ENCODE data around the gene UPK1A. TPM values are rescaled to one million over a fixed set of nuclear protein-coding genes. Genes with fewer than 3 reads are reported as not detected.

The UPK1A gene
- total RNA-seq, 2 donors from 2014 or later = 0.37 to 0.46 TPM

DNA sequence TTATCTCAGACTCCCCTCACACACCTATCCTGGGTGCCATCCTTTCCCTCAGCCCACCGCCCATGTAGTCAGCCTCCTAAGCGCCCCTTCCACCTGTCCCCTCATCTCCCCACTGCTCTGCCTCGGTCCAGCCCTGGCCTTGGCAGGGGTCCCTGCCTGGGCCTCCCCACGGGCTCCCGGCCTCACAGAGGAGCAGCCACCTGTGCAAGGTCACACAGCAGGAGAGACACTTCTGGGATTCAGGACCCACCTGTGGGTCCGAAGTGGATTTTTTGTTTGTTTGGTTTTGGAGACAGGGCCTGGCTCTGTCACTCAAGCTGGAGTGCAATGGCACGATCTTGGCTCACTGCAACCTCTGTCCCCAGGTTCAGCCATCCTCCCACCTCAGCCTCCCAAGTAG lies 713 bp upstream of the UPK1A start:
- TF ChIP-seq, protein P1, sequence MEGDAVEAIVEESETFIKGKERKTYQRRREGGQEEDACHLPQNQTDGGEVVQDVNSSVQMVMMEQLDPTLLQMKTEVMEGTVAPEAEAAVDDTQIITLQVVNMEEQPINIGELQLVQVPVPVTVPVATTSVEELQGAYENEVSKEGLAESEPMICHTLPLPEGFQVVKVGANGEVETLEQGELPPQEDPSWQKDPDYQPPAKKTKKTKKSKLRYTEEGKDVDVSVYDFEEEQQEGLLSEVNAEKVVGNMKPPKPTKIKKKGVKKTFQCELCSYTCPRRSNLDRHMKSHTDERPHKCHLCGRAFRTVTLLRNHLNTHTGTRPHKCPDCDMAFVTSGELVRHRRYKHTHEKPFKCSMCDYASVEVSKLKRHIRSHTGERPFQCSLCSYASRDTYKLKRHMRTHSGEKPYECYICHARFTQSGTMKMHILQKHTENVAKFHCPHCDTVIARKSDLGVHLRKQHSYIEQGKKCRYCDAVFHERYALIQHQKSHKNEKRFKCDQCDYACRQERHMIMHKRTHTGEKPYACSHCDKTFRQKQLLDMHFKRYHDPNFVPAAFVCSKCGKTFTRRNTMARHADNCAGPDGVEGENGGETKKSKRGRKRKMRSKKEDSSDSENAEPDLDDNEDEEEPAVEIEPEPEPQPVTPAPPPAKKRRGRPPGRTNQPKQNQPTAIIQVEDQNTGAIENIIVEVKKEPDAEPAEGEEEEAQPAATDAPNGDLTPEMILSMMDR (conservative IDR thresholded peaks at IDR 0.05) = no peak
- Histone ChIP-seq H3K9me3 (ENCODE audit: control insufficient read depth, low read length) (no peaks in the 10 kb centered on the region), H3K4me3 (ENCODE audit: low read length) (no peak overlapping the region), H3K9ac (ENCODE audit: extremely low read depth, low read length, poor library complexity, severe bottlenecking) (no peak overlapping the region), H3K27ac (ENCODE audit: low read depth, low read length) (no peak overlapping the region), H3K4me1 (ENCODE audit: control insufficient read depth, insufficient read depth, low read length) (no peaks in the 10 kb centered on the region), H3K27me3 (ENCODE audit: control insufficient read depth, insufficient read depth, low read length, poor library complexity, severe bottlenecking) (peaks cover 12% of the 10 kb centered on the region), H3K36me3 (ENCODE audit: control insufficient read depth, insufficient read depth, low read length) (no peaks in the 10 kb centered on the region)
- WGBS, 2 experiments (ENCODE audit: insufficient coverage in 1 of 2, insufficient read length in 1 of 2) = 78 to 87% methylated on average over 4 to 7 of the region's 7 CpGs
- H3K4me1 Mint-ChIP-seq = no peaks in the 10 kb centered on the region
- H3K36me3 Mint-ChIP-seq (ENCODE audit: low read depth) = peaks cover 42% of the 10 kb centered on the region
- H3K27ac Mint-ChIP-seq = no peak overlapping the region
- no peak overlapping the region for H3K4me3 Mint-ChIP-seq
- no peak for DNase-seq
- H3K27me3 Mint-ChIP-seq (ENCODE audit: insufficient read depth) = peaks cover 21% of the 10 kb centered on the region
- no peaks in the 10 kb centered on the region for H3K9me3 Mint-ChIP-seq

DNA sequence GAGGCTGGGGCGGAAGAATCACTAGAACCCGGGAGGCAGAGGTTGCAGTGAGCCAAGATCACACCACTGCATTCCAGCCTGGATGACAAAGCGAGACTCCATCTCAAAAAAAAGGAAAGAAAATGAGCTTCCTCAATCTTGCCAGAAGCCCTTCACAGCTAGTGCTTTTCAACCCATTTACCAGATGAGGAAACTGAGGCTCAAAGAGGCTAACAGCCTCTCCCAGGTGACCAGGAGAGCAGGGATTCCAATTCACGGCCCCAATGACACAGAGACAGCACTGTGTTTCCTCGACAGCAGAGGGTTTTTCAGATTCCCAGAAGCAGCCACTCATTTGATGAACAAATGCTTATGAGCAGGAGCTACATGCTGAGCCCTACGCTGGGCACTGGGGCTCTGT lies 3.2 kb downstream of the UPK1A start:
- Mint-ChIP-seq H3K36me3 (ENCODE audit: low read depth) (peaks cover 8% of the 10 kb centered on the region), H3K4me3 (no peak overlapping the region), H3K27me3 (ENCODE audit: insufficient read depth) (peaks cover 43% of the 10 kb centered on the region), H3K4me1 (peaks cover 2% of the 10 kb centered on the region), H3K9me3 (no peaks in the 10 kb centered on the region), H3K27ac (no peak overlapping the region)
- Histone ChIP-seq H3K9ac (ENCODE audit: extremely low read depth, low read length, poor library complexity, severe bottlenecking) (no peak overlapping the region), H3K4me3 (ENCODE audit: low read length) (no peak overlapping the region), H3K4me1 (ENCODE audit: control insufficient read depth, insufficient read depth, low read length) (no peaks in the 10 kb centered on the region), H3K27ac (ENCODE audit: low read depth, low read length) (no peak overlapping the region), H3K36me3 (ENCODE audit: control insufficient read depth, insufficient read depth, low read length) (no peaks in the 10 kb centered on the region), H3K27me3 (ENCODE audit: control insufficient read depth, insufficient read depth, low read length, poor library complexity, severe bottlenecking) (peaks cover 22% of the 10 kb centered on the region), H3K9me3 (ENCODE audit: control insufficient read depth, low read length) (no peaks in the 10 kb centered on the region)
- WGBS, 2 experiments (ENCODE audit: insufficient coverage in 1 of 2, insufficient read length in 1 of 2) = 77 to 83% methylated on average over 2 to 6 of the region's 6 CpGs
- TF ChIP-seq, protein P1 (conservative IDR thresholded peaks at IDR 0.05) = no peak
- DNase-seq = no peak

DNA sequence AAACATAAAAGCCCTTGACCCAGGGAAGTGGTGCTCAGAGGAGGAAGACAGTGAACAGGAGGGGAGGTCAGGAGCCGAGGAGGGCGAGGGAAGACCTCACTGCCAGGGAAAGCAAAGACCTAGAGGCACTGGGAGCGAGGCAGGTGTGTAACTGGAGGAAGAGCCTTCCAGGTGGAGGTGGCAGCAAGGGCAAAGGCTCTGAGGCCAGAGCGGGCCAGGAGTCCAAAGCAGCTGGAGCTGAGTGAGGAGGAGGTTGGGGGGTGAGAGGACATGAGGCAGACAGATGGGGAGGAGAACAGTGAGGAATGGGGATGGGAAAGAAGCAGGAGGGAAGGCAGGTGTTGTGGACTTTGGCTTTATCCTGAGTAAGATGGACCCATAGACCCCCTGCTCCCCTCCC lies 3.7 kb downstream of the UPK1A start:
- 67 to 70% methylated on average over 4 of the region's 4 CpGs for WGBS, 2 experiments (ENCODE audit: insufficient coverage in 1 of 2, insufficient read length in 1 of 2)

More for the DNA sequence above, 3.7 kb downstream of the UPK1A start:
- peaks cover 6% of the 10 kb centered on the region for H3K36me3 Mint-ChIP-seq (ENCODE audit: low read depth)
- Histone ChIP-seq H3K4me1 (ENCODE audit: control insufficient read depth, insufficient read depth, low read length) (no peaks in the 10 kb centered on the region), H3K36me3 (ENCODE audit: control insufficient read depth, insufficient read depth, low read length) (no peaks in the 10 kb centered on the region), H3K9ac (ENCODE audit: extremely low read depth, low read length, poor library complexity, severe bottlenecking) (no peak overlapping the region), H3K27me3 (ENCODE audit: control insufficient read depth, insufficient read depth, low read length, poor library complexity, severe bottlenecking) (peaks cover 22% of the 10 kb centered on the region), H3K4me3 (ENCODE audit: low read length) (no peak overlapping the region), H3K9me3 (ENCODE audit: control insufficient read depth, low read length) (no peaks in the 10 kb centered on the region), H3K27ac (ENCODE audit: low read depth, low read length) (no peak overlapping the region)
- no peaks in the 10 kb centered on the region for H3K9me3 Mint-ChIP-seq
- no peak for DNase-seq
- H3K27me3 Mint-ChIP-seq (ENCODE audit: insufficient read depth) = peaks cover 44% of the 10 kb centered on the region
- H3K4me1 Mint-ChIP-seq = peaks cover 2% of the 10 kb centered on the region
- no peak overlapping the region for H3K27ac Mint-ChIP-seq
- no peak overlapping the region for H3K4me3 Mint-ChIP-seq
- TF ChIP-seq, protein P1 (conservative IDR thresholded peaks at IDR 0.05) = no peak

Data from endodermal cell (in vitro differentiated cells).